GM13977 (cell line): Measurements from ENCODE around the gene HOXA10.

Experiments used
- DNase-seq: peaks from one replicate; pipeline ENCODE4 v3.0.0; 2012; ENCODE audit warnings: low spot score
- CTCF ChIP-seq: IDR thresholded peaks from 2 replicates; pipeline ENCODE4 v1.5.1; 2012; ENCODE audit warnings: mild to moderate bottlenecking, control low read depth; ENCODE audit not compliant: insufficient read depth; ENCODE audit errors: extremely low read depth, missing control alignments
- in situ Hi-C: fragments of 300-500 bp; cut with MboI; formaldehyde crosslinking; loops from one replicate; pipeline ENCODE4 v1.12.0; 2022; ENCODE audit warnings: low sequenced_read_pairs, low pct_unique_long_range_greater_than_20kb, mixed read lengths, inconsistent platforms; ENCODE audit not compliant: unreplicated experiment

Gene HOXA10

GRCh38 chr7:27182285-27182841 is 8.2 kb upstream of the HOXA10 start:
- in situ Hi-C loops = no loop called here
- DNase-seq = no peak
- TF ChIP-seq CTCF = no peak

GRCh38 chr7:27181795-27182275 is 7.7 kb upstream of the HOXA10 start:
- TF ChIP-seq CTCF = no peak
- in situ Hi-C loops = no loop called here
- DNase-seq = no peak

GRCh38 chr7:27180431-27181420 is 6.6 kb upstream of the HOXA10 start:
- DNase-seq = no peak
- in situ Hi-C loops = no loop called here
- TF ChIP-seq CTCF = no peak

GRCh38 chr7:27179503-27180430 is 5.6 kb upstream of the HOXA10 start:
- TF ChIP-seq CTCF = peak; percentile 71
- in situ Hi-C loops = no loop called here
- peak; percentile 82 for DNase-seq

GRCh38 chr7:27179030-27179429 is 4.9 kb upstream of the HOXA10 start:
- in situ Hi-C loops = no loop called here
- TF ChIP-seq CTCF = no peak
- no peak for DNase-seq

- in situ Hi-C loops = no loop called here
- no peak for DNase-seq
- TF ChIP-seq CTCF = no peak
Measured at GRCh38 chr7:27178366-27178765, 4.2 kb upstream of the HOXA10 start.
